A549 (cell line): Measurements from ENCODE around the gene USP20. TPM values are rescaled to one million over a fixed set of nuclear protein-coding genes. Genes with fewer than 3 reads are reported as not detected.

ENCODE experiments used
- ATAC-seq, 2 experiments: fragments of 200-7000 bp in 1 of 2; fragments of >200 bp in 1 of 2; cut with Nextera tagmentation in 1 of 2; cut with Tn5 transposase in 1 of 2; 3 replicates each; pipeline versions ENCODE4 v1.8.0 to v1.9.1; 2018 to 2020; ENCODE audit warnings: mild to moderate bottlenecking in 1 of 2, moderate library complexity in 1 of 2
- CTCF ChIA-PET: fragments of 300-600 bp; sonication (Branson Sonifier 250); formaldehyde crosslinking; extraction: SDS; loops from one replicate; lab custom pipeline; 2021; ENCODE audit warnings: antibody characterized with exemption, inconsistent platforms; lab: Yijun Ruan, JAX
- POLR2A ChIA-PET: fragments of 350-600 bp; formaldehyde crosslinking; extraction: SDS; loops from one replicate; lab custom pipeline; 2021; ENCODE audit warnings: antibody characterized with exemption, inconsistent platforms; lab: Yijun Ruan, JAX
- DNase-seq, 2 experiments: peaks; one replicate each; pipeline versions ENCODE4 v3.0.0 to v3.0.0-alpha.2; 2011 to 2016; ENCODE audit warnings: low read depth in 1 of 2, low spot score in 1 of 2
- FAIRE-seq: peaks from 2 replicates; lab custom pipeline; 2011; peaks lifted over from hg19 to GRCh38; lab: Jason Lieb, UNC
- H3K27ac ChIP-seq, 2 experiments: fragments of >200 bp; sonication (Bioruptor Twin); formaldehyde crosslinking; 3 replicates each; pipeline ENCODE4 v1.5.1; 2016 to 2017
- H3K4me1 ChIP-seq: fragments of >200 bp; sonication (Bioruptor Twin); formaldehyde crosslinking; 3 replicates; pipeline ENCODE4 v1.6.1; 2016
- H3K4me2 ChIP-seq: fragments of >200 bp; sonication (Bioruptor Twin); formaldehyde crosslinking; 3 replicates; pipeline ENCODE4 v1.6.1; 2016
- H3K4me3 ChIP-seq: fragments of >200 bp; sonication (Bioruptor Twin); formaldehyde crosslinking; 3 replicates; pipeline ENCODE4 v1.5.1; 2016
- H3K9me3 ChIP-seq: fragments of >200 bp; sonication (Bioruptor Twin); formaldehyde crosslinking; 3 replicates; pipeline ENCODE4 v1.6.1; 2016
- ATOH8 ChIP-seq: fragments of 250-450 bp; sonication (Bioruptor Pico); IDR thresholded peaks from 2 replicates; pipeline ENCODE4 v1.5.0; 2020; ENCODE audit warnings: low read depth, mild to moderate bottlenecking, moderate library complexity
- BCL3 ChIP-seq: fragments of >200 bp; sonication (Bioruptor Twin); formaldehyde crosslinking; IDR thresholded peaks from 3 replicates; pipeline ENCODE4 v1.6.1; 2016
- EHF ChIP-seq: fragments of 250-450 bp; sonication (Bioruptor Pico); IDR thresholded peaks from 2 replicates; pipeline ENCODE4 v1.5.0; 2020; ENCODE audit warnings: mild to moderate bottlenecking
- HDAC2 ChIP-seq: fragments of 200-600 bp; sonication (generic); IDR thresholded peaks from 2 replicates; pipeline ENCODE4 v1.6.1; 2016
- HEYL ChIP-seq: fragments of 250-450 bp; sonication (Bioruptor Pico); IDR thresholded peaks from 2 replicates; pipeline ENCODE4 v1.8.0; 2021; ENCODE audit warnings: mild to moderate bottlenecking, moderate library complexity
- HOXA7 ChIP-seq: fragments of 250-450 bp; sonication (Bioruptor Pico); IDR thresholded peaks from 2 replicates; pipeline ENCODE4 v1.5.0; 2020; ENCODE audit warnings: mild to moderate bottlenecking, moderate library complexity
- HOXB5 ChIP-seq: fragments of 250-450 bp; sonication (Bioruptor Pico); IDR thresholded peaks from 2 replicates; pipeline ENCODE4 v1.5.0; 2020; ENCODE audit warnings: mild to moderate bottlenecking, moderate library complexity
- JUN ChIP-seq, 2 experiments: fragments of >200 bp; sonication (Bioruptor Twin); formaldehyde crosslinking; IDR thresholded peaks; 2 replicates in 1 of 2; 3 replicates in 1 of 2; pipeline ENCODE4 v1.6.1; 2016 to 2017
- KDM1A ChIP-seq: fragments of 200-600 bp; sonication (generic); IDR thresholded peaks from 2 replicates; pipeline ENCODE4 v1.6.1; 2016; ENCODE audit warnings: low read depth, mild to moderate bottlenecking
- KDM5A ChIP-seq: fragments of 200-600 bp; sonication (generic); IDR thresholded peaks from 2 replicates; pipeline ENCODE4 v1.6.1; 2016; ENCODE audit warnings: antibody characterized with exemption, mild to moderate bottlenecking
- ZC3H11A ChIP-seq: fragments of 450-650 bp; IDR thresholded peaks from 2 replicates; pipeline ENCODE4 v1.6.1; 2014; ENCODE audit warnings: antibody characterized with exemption, mild to moderate bottlenecking
- ZSCAN20 ChIP-seq: fragments of 250-450 bp; sonication (Bioruptor Pico); IDR thresholded peaks from 2 replicates; pipeline ENCODE4 v1.8.0; 2022; ENCODE audit warnings: mild to moderate bottlenecking, moderate library complexity
- WGBS: methylation state at CpG from one replicate; pipeline ENCODE4 v1.1.6; 2017; ENCODE audit errors: missing lambda C conversion rate; 5-methylcytosine and 5-hydroxymethylcytosine counted together
- polyA plus RNA-seq, 4 experiments: library from polyadenylated mRNA; depleted of rRNA in 3 of 4; stranded (reverse); fragments of >200 nt; fragmentation: RNase III in 1 of 4; extraction: RNeasy Plus Mini Kit Qiagen cat#74134 plus additional on column Dnase treatment in 1 of 4; gene quantifications; 2 replicates in 3 of 4; 3 replicates in 1 of 4; pipeline ENCODE4 v1.2.3, GENCODE V29; 2011 to 2017
- TF ChIP-seq, protein P1 (sequence below): fragments of 450-650 bp; IDR thresholded peaks from 2 replicates; pipeline ENCODE4 v1.6.1; 2014; ENCODE audit warnings: antibody characterized with exemption

USP20 gene
- polyA plus RNA-seq, 2 of the 4 experiments (the other 2 are of a cell fraction), result 3.9 to 5.0 TPM

DNA sequence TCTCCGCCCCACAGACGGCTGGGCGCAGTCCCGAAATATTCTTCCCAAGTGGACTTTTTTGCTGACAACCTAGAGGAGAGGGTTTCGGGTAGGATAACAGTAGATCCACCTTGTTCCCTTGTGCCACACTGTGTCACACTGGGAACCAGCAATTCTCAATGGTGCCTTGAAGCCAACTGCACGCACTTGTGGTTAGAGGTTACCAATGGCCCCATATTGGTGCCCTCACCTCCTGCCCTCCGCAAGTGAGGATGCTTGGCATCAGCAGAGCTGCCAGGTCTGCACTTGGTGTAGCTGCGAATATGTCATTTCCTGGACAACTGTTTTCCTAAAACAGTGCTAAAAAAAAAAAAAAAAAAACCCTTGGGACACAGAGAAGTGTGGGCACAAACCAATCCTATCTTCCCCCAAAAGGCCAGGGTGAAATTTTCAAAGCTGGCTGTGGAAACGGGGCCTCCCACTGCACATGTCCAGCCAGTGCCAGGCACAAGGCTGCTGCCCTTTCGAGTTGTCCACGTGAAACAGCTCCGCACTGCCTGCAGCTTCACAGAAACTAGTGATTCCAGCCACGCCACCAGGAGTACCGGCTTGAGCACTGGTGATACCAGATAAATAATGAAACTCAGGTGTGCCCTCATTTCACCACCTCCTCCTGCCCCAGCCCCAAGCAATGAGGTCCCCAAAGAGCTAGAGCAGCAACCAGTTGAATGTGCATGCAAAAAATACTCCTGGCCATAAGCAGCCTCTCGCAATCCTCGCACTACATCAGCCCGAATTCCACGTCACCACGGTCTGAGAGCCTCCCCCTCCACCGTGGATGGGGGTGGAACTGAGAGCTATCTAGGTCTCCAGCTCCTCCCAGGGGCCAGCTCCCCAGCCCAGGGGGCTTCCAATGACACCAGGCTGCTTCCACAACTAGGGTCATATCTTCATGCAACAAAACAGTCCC is 51.2 kb downstream of the USP20 start (continued):
- TF ChIP-seq HOXB5 (CRISPR knock-in tag) (no peak), JUN (IDR thresholded peaks at IDR 0.05) (no peak), ZSCAN20 (no peak)

DNA sequence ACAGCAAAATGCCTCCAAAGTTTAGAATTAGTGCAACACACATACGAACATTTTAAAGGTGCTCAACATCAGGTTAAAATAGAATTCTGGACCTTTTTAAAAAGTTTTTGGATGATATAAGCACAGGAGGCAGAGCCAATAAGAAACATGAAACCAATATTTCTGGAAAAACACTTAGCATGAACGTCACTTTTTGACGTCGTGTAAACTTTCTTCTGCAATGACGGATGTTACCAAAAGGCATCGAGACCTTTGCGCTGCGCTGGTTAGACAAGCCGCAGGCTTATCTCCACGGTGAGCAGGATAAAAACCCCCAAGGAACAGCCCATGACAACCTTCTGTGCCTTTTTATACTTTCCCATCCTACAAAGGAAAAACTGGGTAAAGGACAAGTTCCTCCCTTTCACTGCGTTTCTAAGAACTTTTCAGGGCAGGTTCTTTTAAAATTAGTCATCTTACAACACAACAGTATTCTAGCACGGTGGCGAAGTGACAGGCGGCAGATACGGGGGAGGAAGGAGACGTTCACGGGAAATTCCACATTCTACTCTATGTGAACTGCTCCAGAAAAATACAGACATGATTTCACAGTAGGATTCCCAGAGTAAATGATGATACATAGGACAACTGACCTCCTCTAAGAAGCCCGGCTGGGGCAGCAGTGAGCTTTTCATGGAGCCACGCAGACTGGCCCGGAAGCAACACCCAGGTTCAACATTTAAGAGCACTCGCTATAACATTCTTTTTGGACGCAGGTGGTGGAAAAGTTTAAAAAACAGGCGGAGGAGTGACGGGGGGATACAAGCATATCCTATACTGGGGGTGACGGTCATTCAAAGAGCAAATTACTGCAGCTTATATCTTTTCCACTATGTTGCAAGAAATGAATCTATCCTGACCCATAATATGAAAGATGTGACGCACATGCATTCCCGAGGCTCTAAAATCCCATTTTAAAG is 52.4 kb downstream of the USP20 start:
- no peak for TF ChIP-seq EHF (CRISPR knock-in tag)
- TF ChIP-seq HDAC2, result no peak
- TF ChIP-seq HEYL, result no peak
- TF ChIP-seq, protein P1, sequence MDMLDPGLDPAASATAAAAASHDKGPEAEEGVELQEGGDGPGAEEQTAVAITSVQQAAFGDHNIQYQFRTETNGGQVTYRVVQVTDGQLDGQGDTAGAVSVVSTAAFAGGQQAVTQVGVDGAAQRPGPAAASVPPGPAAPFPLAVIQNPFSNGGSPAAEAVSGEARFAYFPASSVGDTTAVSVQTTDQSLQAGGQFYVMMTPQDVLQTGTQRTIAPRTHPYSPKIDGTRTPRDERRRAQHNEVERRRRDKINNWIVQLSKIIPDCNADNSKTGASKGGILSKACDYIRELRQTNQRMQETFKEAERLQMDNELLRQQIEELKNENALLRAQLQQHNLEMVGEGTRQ, result no peak
- no peak for TF ChIP-seq HOXA7 (CRISPR knock-in tag)
- TF ChIP-seq BCL3, result no peak
- TF ChIP-seq, all 56 proteins: peak for 0
- no peak overlapping the region for H3K4me2 ChIP-seq
- H3K4me3 ChIP-seq, result no peak overlapping the region
- H3K4me1 ChIP-seq, result peaks cover 24% of the 10 kb centered on the region
- ChIA-PET CTCF (interaction anchor here (0.6 to 1.4 kb wide), 11 partner anchors 14 to 220 kb away, joined by 3 to 7 read pairs (median 3); no protein-coding TSS in a partner anchor), POLR2A (interaction anchor here (0.5 to 0.8 kb wide), 2 partner anchors 103 to 166 kb away, joined by 4 read pairs; partner anchors contain the start of gene GPR107)
- 81% methylated on average over 27 of the region's 27 CpGs for WGBS
- FAIRE-seq (no peak), ATAC-seq (no peak), DNase-seq (no peak)
- H3K9me3 ChIP-seq, result no peaks in the 10 kb centered on the region
- no peak overlapping the region for H3K27ac ChIP-seq

- H3K4me2 ChIP-seq, result no peak overlapping the region
- H3K9me3 ChIP-seq, result no peaks in the 10 kb centered on the region
- POLR2A ChIA-PET, result interaction anchor here (0.8 kb wide), 1 partner anchor 165 kb away, joined by 4 read pairs; the partner anchor contains the start of gene GPR107
- no peak overlapping the region for H3K27ac ChIP-seq
- no peak for DNase-seq
- no peak for TF ChIP-seq BCL3
- no peak for TF ChIP-seq KDM5A
- no peak for TF ChIP-seq KDM1A
- TF ChIP-seq ZC3H11A, result no peak
- no peak for TF ChIP-seq ATOH8 (CRISPR knock-in tag)
- TF ChIP-seq, all 56 proteins: peak for 0
- FAIRE-seq, result no peak
- CTCF ChIA-PET, result interaction anchor here (0.6 to 1.4 kb wide), 8 partner anchors 22 to 1442 kb away, joined by 3 to 4 read pairs (median 3); no protein-coding TSS in a partner anchor
- H3K4me3 ChIP-seq, result no peak overlapping the region
- no peak for ATAC-seq
- WGBS, result 91% methylated on average over 27 of the region's 29 CpGs
- peaks cover 24% of the 10 kb centered on the region for H3K4me1 ChIP-seq
Measured at GRCh38 chr9:129888293-129889121, 53.2 kb downstream of the USP20 start.
